Measurements from ENCODE around the gene COL1A2.

Gene COL1A2

GRCh38 chr7:94476251-94476840 lies 81.7 kb downstream of the COL1A2 start:
- in situ Hi-C loops (cut with MboI; ENCODE audit: low sequenced_read_pairs): no loop called here

GRCh38 chr7:94477878-94478277 lies 83.2 kb downstream of the COL1A2 start:
- in situ Hi-C loops (cut with MboI; ENCODE audit: low sequenced_read_pairs): no loop called here

- in situ Hi-C loops (cut with MboI; ENCODE audit: low sequenced_read_pairs): no loop called here
These were observed 84.0 kb downstream of the COL1A2 start for GRCh38 chr7:94478648-94479214.
